HG02678 (cell line): ENCODE measurements around the gene NDUFA11.
"Not testable (repeated sequence)": the region's sequence is repeated elsewhere in the genome, so short reads cannot be mapped to it uniquely, and the experiment has no call there.

Experiments
- ATAC-seq: cut with Tn5 transposase; IDR thresholded peaks from one replicate; pipeline ENCODE4 v1.9.1; 2021; ENCODE audit warnings: mild to moderate bottlenecking, moderate library complexity; ENCODE audit not compliant: unreplicated experiment

Gene NDUFA11

DNA sequence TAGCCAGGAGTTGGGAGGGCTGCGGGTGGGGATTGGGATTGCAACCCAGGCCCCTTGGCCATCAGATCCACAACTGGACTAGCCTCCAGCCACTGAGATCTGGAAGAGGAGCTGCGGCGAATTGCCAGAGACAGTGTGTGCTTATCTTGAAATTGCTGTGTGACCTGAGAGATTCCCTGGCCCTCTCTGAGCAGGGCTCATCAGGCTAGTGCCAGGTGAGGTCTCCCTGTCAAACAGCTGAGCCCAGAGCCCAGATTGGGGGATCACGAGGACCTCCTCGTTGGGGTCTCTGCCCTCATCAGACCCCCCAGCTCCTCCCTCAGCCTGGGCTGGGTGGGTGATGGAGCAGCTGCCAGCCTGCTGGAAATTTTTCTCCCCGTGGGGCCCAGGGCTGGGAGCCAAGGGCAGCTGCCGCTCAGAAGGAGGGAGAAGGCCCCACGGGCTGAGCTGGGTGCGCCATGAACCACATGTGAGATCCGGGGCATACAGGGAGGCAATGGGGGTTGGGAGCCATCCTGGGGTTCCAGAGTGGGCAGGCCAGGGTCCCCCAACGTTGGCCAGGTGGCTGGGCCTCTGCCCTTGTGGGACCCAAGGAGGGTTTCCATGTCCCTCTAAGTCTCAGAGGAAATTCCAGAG, 40.4 kb downstream of the NDUFA11 start:
- no peak for ATAC-seq

DNA sequence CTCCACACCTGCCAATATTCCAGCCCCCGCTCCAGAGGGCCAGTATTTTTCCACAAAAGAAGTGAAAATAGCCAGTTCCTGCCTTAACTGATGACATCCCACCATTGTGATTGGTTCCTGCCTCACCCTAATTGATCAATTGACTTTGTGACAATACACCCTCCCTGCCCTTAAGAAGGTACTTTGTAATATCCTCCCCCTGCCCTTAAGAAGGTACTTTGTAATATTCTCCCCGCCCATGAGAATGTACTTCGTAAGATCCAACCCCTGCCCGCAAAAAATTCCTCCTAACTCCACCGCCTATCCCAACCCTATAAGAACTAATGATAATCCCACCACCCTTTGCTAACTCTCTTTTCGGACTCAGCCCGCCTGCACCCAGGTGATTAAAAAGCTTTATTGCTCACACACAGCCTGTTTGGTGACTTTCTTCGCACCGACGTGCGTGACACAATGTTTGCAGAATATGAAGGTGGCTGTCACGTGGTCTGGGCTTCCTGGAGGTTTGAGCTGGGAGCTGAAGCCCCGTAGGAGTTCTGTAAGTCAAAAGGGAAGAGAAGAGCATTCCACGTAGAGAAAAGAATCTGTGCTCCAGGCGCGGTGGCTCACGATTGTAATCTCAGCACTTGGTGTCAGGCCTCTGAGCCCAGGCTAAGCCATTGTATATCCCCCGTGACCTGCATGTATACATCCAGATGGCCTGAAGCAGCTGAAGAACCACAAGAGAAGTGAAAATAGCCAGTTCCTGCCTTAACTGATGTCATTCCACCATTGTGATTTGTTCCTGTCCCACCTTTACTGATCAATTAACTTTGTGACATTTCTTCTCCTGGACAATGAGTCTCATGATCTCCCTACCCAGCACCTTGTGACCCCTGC, 46.1 kb downstream of the NDUFA11 start:
- ATAC-seq, result no peak

DNA sequence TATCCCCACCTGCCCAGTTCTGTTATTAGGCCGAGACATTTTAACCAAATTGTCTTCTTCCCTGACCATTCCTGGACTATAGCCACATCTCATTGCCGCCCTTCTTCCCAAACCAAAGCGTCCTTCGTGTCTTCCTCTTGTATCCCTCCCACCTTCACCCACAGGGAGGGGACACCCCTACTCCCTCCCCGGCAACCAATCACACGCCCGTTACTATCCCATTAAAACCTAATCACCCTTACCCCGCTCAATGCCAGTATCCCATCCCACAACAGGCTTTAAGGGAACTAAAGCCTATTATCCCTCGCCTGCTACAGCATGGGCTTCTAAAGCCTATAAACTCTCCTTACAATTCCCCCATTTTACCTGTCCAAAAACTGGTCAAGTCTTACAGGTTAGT, 48.4 kb downstream of the NDUFA11 start:
- ATAC-seq, result not testable (repeated sequence)

DNA sequence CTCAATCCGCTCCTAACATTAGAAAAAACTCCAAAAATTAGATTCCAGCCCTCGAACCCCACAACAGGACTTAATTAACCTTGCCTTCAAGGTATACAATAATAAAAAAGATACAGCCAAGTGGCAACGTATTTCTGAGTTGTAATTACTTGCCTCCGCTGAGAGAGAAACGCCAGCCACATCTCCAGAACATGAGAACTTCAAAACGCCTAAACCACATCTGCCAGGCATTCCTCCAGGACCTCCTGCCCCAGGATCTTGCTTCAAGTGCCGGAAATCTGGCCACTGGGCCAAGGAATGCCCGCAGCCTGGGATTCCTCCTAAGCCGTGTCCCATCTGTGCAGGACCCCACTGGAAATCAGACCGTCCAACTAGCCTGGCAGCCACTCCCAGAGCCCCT, 49.5 kb downstream of the NDUFA11 start:
- ATAC-seq, result not testable (repeated sequence)

DNA sequence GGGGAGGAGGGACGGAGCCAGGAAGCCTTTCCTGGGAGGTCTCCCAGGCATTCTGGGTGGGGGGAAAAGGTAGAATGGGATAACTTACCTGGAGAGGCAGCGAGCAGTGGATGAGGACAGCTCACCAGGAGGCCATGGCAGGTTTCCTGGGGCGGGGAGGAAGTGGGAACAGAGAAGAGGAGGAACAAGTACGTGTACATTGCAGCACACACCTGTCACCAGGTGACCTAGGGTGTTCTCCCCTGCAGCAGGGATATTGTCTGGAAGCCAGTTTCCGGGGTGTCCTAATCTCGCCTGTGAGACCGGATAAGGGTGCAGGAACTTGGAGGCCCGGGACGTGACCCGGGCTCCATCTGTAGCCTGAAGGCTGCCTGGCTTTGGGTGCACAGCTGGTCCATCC, 52.3 kb downstream of the NDUFA11 start, which contains the start of gene FUT3:
Gene FUT3 (minus strand): TSS at position 148 of the 400 bp plus-strand sequence.
- no peak for ATAC-seq

DNA sequence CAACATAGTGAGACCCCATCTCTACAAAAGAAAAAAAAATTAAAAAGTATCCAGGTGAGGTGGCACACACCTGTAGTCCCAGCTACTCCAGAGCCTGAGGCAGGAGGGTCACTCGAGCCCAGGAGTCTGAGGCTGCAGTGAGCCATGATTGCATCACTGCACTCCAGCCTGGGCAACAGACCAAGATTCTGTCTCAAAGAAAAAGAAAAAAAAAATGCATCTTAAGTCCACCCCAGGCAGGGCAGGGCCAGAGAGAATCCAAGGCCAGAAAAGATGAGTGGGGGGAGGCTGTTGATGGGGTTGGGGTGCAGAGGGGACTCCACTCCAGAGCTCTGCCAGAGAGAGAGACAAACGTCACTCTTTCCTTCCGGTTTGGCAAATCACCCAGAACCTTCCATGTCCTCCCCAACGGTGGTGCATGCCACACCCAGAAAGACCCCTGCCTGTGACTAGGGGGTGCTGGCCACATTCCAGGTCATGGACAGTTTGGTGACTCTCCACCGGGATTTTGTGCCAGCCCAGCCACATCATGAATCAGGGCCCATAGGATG, 52.8 kb downstream of the NDUFA11 start:
- no peak for ATAC-seq

DNA sequence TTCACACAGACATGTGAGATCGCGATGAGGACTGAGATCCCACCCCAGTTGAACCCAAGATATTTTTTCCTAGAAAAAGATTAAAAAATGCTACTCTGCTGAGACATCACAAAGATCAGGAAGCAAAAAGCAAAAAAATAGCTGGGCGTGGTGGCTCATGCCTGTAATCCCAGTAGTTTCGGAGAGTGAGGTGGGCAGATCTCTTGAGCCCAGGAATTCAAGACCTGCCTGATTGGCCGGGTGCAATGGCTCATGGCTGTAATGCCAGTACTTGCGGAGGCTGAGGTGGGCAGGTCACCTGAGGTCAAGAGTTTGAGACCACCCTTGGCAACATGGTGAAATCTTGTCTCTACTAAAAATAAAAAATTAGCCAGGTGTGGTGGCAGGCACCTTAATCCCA, 53.4 kb downstream of the NDUFA11 start:
- no peak for ATAC-seq

DNA sequence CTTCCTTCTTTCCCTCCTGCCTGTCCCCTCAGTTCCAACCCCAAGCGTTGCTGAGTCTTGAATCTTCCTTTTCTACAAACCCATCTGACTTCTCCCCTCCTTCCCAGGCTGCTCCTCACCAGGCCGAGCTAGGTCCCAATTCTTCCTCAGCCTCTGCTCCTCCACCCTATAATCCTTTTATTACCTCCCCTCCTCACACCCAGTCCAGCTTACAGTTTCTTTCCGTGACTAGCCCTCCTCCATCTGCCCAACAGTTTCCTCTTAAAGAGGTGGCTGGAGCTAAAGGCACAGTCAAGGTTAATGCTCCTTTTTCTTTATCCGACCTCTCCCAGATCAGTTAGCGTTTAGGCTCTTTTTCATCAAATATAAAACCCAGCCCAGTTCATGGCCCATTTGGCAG, 55.0 kb downstream of the NDUFA11 start:
- not testable (repeated sequence) for ATAC-seq

DNA sequence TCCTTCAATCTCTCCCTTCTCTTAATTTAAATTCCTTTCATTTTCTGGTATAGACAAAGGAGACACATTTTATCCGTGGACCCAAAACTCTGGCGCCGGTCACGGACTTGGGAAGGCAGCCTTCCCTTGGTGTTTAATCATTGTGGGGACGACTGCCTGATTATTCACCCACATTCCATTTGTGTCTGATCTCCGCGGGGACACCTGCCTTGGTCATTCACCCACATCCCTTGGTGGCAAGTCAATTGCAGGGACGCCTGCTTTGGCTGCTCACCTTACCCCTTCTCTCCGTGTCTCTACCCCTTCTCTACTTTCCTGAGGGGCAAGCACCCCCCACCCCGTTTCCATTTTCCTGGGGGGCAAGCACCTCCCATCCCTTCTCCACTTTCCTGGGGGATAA, 55.7 kb downstream of the NDUFA11 start:
- ATAC-seq, result not testable (repeated sequence)
